Inflammatory macrophage treated with lipopolysaccharide for 4 hours (primary cell): ENCODE data around the gene EME2.
"Not testable (repeated sequence)": the region's sequence is repeated elsewhere in the genome, so short reads cannot be mapped to it uniquely, and the experiment has no call there.

Experiments used
- DNase-seq: peaks from one replicate; pipeline ENCODE4 v3.0.0-alpha.2; 2020

The EME2 gene

DNA sequence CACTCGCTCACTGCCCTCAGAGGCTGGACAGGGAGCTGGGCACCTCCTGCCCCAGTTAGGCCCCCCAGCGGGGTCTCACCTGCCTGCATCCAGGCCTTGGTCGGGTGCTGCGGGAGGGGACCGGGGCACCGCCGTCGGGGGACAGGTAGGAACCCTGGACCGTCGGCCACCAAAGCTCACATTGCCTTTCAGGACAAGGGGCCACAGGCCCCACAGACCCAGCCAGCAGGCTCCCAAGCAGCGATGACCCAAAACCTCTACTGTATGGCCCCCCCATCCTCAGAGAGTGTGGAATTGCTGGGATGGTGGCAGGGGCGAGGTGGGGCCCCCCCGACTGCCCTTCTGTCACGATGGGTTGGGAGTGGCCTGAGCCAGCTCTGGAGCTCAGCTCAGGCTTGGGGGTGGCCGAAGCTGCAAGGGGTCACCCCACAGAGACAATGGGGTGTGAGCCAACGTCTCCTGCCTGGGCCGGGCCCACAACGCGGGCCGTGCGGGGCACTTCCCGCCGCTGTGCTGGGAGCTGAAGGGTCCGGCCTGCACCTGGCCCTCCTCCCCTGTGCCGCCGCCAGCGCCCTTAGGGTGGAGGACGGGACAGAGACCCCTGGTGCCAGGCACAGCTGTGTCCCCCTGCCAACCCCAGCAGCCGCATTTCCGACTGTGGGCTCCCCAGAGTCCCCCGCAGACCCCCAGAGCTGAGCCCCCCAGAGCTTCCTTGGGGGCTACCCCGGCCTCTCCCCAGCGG, 20.4 kb downstream of the EME2 start:
- DNase-seq: no peak

DNA sequence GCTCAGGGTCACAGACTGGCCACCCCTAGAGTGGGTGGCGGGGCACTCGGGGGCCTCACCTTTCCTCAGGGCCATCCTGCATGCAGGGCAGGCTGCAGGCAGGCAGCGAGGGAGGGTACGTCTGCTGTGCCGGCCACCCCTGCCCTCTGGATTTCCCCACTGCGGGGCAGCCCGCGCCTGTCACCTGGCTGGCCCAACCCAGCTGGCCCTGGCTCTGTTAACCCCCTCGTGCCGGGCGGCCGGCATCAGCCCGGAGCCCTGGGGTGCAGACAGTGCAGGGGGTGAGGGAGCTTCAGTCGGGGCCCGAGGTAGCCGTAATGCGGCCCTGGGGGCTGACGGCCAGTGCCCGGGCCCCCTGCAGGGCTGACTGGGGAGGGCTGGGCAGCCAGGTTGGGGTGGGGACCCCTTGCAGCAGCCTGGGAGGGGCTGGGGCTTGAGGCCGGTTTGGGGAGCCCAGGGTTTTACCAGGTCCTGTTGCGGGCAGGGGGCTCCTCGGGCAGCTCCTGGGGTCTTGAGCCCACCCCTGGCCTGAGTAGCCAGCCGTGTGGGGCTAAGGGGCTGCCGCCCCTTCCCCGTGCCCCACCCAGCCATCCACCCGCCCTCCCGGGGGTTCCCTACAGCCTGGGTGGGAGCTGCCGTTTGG, 21.1 kb downstream of the EME2 start, which contains the start of gene IGFALS:
Gene IGFALS (minus strand): TSS at position 128 of the 643 bp plus-strand sequence. CDS start 53 bp downstream, at position 75.
- DNase-seq: no peak

DNA sequence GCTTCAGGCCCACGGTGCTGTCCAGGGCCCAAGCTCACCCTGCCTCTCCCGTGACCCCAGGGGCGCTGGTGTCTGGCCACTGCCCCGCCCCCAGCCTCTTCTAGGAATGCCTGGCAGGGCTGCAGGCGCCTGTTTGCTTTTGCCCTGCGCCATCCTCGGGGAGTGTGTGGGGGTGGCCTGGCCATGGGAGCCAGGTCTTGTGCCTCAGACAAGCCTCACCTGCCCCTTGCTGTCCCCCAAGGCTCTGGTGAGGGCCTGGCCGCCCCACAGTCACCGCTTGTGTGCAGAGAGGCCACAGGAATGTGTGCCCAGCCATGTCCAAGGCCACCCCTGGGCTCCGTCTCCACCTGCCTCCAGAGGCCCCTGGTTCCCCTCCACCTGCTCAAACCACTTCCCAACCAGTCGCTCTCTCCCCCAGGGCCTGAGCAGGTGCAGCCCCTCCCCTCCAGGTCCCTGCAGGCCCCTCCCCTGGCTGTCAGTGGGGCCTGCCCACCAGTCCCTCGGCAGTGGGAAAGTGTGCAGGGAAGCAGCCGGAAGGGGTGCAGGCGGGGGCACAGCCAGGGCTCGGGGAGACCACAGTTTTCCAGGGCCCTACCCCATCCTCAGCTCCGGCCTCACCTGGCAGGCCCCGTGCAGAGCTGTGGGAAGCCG, 21.7 kb downstream of the EME2 start:
- no peak for DNase-seq

DNA sequence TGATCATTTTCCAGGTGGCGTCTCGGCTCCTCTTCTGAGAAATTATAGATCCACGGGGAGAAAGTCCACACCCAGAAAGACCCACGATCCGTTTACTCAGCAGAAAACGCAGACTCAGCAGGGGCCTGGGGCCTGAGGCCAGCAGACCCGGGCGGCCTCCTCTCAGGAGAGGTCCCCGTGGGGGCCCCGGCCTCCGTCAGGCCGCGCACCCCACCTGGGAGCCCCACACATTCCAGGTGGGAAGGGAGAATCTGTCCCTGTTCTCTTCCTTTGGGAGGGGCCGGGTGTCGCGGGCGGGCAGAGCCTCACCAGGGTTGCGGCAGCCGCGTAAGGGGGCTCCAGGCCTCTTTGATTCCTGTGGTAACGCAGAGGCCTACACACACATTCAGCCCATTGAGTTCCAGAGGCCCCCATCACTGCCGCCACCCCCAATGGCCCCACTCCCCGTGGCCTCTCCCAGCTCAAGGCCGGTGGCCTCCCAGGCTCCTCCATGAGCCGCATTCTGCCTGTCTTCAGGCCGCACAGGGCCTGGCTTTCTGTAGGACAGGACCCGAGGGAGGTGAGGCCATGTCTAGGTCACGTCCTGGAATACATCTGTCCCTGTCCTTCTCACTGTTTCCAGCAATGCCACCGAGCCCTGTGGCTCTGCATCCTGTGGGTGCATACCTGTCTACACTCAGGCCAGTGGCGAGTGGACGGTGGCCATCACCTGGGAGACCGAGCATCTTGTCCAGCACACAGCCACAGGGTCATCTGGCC, 22.5 kb downstream of the EME2 start:
- no peak for DNase-seq

DNA sequence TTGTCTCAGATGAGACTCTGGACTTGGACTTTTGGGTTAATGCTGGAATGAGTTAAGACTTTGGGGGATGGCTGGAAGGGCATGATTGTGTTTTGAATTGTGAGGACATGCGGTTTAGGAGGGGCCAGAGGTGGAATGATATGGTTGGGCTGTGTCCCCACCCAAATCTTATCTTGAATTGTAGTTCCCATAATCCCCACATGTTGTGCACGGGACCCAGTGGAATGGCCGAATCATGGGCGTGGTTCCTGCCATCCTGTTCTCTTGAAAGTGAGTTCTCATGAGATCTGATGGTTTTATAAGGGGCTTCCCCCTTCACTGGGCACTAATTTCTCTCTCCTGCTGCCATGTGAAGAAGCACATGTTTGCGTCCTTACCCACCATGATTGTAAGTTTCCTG, 26.7 kb downstream of the EME2 start:
- not testable (repeated sequence) for DNase-seq

DNA sequence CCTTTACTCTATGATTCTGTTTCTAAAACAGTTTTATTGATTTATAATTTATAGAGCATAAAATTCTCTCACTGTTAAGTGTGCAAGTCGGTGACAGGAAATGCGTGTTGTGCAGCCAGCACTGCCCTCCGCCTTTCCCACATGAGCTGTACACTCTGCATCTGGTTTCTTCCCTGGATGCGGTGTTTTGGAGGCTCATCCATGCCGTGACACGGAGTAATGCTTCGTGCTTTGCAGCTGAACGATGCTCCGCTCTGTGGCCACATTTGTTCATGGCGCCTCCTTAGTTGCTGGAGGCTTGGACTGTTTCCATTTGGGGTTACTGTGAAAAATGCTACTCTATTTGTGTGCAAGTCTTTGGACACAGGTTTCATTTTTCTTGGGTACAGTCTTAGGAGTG, 28.1 kb downstream of the EME2 start:
- DNase-seq: no peak

DNA sequence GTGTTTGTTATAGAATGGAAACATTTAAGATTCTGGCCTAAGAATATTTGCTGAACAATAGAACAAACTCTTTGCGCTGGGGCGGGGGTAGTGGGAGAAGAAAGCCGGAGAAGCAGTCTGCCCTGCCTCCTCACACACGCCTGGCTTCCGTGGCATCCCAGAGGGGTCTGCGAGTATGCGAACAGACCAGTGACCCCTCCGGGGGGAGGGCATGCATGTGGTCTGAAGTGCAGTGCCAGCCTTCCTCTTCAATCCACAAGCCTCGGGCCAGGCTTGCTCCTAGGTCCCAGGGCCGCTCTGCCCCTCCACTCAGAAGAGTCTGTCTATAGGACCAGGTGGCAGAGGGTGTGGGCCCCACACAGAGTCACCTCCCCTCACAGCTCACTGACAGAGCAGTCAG, 35.0 kb downstream of the EME2 start:
- DNase-seq: no peak

DNA sequence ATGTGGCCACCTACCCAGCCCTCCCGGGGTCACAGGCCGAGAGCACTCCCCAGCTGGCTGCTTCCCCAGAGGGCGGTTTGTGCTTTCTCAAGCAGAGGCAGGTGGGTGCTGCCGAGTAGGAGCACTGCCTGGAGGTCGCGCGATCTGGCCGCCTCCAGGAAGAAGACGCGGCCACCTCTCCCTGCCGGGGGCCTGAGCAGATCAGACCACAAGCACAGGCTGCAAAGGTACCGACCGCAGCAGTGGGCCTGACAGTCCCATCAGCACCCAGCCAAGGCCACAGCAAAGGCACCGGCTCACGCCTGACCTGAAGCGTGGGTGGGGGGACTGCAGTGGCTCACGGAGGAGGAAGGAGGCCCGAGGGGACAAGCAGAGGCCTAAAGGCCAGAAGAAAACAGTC, 36.1 kb downstream of the EME2 start:
- DNase-seq: no peak

DNA sequence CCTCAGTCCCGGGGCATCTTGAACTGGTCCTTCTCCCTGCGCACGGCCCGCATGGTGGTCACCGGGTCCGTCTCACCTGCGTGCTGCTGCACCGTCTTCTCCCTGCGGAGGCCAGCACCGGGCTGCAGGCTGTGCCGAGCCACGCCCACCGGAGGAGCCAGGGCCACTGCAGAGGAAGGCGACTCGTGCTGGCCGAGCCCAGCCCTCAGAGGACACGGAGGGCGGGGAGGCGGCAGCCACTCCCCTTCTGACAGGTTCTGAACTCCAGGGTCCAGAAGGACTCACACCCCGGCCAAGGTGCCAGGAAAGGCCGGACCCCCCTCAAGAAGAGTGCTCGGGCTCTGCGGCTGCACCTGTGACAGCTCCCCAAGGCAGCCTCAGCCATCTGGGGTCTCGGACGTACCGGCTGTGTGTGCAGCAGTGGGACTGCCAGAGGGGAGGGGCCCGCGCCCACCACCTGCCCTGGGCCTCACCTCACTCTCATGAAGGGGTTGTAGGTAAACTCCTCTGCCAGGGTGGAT, 36.7 kb downstream of the EME2 start:
- no peak for DNase-seq

DNA sequence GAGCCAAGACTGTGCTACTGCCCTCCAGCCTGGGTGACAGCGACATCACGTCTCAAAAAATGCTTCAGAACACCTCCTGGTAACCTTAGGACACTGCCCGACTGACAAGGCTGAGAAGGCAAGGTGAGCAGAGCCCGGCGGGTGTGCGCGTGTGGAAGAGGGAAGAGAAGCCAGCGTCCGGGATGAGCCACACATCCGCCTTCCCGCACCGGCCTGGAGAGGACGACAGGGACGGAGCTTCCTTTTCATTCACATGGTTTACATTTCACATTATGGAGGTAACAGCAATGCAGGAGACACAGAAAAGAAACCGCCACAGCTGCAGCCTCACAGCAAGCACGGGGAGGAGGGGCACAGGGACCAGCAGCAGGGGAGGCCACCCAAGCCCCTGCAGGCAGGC, 37.5 kb downstream of the EME2 start:
- no peak for DNase-seq

DNA sequence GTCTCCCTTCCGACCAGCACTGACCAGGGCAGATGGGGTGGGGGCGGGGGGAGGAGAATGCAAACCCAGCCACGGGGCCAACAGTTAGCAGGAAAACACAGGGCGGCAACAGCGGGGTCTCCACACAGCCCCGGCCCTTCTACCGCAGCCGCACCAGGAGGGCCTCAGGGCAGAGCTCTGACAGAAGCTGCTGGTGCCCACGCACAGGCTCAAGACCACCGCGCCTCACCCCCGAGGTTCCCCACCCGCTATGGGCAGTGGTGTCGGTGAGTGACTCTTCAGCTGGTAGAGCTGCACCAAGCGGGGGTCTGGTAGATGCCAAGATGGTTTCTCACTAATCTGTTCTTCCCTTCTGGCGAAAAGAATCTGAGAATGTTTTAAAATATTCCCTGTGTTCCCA, 37.9 kb downstream of the EME2 start:
- DNase-seq: no peak

DNA sequence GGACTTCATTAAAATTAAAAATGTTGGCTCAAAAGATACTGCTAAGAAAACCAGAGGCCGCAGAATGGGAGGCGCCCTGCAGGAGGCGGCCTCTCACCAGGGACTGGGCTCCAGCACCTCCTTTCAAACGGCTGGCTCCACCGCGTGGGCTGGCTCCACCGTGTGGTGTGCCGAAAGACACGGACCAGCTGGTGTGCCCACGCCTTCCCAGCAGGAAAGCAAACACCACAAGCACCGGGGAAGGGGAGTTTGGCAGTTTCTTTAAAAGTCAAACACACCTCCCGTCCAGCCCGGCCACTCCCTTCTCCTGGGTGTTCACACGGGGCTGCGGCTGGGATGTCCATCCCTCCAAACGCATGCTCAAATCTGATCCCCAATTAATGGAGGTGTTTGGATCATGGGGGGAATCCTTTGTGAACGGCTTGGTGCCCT, 40.1 kb downstream of the EME2 start:
- DNase-seq: peak; percentile 60

DNA sequence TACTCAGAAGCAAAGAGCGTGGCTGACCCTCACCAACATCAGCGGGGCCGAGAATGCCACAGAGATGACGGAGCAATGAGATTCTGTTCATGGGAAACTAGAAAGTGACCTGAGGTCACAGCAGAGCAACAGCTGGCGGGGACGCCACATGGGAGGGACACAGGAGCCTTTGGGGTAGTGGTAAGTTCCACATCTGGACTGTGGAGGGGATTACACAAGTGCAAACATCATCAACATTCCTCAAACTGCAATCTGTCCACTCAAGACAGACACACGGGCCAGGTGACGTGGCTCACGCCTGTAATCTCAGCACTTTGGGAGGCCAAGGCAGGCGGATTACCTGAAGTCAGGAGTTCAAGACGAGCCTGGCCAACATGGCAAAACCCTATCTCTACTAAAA, 42.9 kb downstream of the EME2 start:
- DNase-seq: no peak

DNA sequence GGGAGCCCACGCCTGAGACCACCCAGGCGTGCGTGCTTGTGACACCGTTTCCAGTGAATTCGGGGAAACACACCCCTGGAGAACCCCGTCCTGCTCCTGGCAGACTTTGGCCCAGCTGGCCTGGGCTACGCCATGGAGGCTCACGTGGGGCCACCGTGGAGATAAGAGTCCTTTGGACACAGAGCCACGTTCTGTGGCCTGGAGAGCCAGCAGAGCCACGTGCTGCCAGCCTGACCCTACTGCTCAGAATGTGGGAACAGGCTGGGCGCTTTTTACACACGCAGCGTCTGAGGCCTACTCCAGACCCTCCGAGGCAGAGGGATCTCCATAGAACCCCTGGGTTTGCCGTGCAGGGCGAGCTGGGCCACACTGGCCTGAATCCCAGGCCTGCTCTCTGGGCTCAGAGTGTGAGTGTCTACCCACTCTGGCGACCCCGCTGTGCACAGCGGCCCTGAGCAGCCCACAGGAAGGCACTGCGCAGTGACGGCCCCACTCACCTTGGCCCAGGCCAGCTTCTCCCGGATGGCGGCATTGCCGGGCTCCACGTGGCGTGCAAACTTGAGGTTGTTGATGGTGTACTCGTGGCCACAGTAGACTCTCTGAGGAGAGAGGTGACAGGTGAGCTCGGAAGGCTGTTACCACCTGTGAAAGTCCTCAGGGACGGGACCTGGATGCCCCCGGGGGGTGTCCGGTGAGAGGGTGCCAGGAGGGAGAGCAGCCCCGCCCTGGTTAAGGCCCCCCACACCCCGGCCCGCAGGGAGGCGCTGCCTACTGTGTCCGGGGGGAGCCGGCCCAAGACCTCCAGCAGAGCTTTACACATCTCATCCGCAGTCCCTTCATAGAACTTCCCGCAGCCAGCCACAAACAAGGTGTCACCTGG, 44.0 kb downstream of the EME2 start:
- no peak for DNase-seq

DNA sequence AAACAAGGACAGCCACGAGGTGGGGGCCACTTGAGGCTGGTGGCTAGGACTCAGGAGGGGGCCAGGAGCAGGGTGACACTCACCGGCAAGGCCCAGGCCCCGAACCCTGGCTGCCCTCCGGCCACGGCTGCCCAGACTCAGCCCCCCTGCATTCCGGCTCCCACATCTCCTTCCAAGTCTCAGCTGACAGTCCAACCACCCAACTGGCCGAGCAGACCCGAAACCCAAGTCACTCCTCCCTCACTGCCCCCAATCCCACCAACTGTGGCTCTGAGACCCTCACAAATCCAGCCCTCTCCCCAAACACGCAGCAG, 44.6 kb downstream of the EME2 start:
- no peak for DNase-seq

DNA sequence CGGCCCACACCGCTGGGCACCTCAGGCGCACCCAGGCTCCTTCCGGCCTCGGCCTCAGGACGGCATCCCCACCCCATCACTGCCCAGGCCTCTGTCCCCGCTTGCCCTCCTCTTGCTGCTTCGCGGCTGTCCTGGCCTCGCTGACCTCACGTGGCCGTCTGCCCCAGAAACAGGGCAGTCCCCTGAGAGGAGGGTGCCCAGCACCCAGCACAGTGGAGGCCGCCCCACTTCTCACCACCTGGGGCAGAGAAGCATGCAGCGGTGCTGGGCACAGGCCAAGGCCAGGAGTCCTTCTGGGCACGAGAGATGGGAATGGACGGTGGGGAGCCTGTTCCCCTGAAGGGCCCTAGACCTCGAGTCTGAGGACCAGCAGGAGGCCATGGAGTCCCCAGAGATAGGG, 45.1 kb downstream of the EME2 start:
- DNase-seq: no peak

DNA sequence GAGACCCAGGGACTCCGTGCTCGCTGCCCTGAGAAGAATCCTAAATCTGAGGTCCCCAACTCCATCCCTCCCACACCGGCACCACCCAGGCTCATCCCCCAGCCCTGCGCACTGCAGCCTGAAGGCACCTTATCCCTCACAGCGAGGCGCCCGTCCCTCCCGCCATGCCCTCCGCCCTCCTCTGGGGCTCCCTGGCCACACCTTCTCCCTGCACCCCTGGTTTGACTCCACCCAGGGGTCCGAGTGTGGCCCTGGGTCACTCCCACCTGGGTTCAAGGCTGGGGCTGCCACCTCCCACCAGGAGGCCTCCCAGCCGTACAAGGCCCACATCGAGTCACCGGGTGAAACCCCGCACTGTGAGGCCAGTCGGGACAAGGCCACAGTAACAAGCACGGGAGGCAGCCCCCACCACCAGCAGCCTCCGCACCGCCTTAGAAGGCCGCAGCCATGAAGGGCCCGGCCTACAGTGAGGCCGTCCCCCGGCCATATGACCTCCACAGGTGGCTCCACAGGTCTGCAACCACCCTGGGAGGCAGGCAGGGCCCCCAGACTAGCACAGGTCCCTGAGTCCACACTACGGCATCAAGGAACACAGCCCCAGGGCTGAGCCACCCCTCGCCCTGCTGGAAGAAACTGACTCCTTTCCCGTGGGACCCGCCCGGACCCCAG, 45.7 kb downstream of the EME2 start:
- DNase-seq: no peak

DNA sequence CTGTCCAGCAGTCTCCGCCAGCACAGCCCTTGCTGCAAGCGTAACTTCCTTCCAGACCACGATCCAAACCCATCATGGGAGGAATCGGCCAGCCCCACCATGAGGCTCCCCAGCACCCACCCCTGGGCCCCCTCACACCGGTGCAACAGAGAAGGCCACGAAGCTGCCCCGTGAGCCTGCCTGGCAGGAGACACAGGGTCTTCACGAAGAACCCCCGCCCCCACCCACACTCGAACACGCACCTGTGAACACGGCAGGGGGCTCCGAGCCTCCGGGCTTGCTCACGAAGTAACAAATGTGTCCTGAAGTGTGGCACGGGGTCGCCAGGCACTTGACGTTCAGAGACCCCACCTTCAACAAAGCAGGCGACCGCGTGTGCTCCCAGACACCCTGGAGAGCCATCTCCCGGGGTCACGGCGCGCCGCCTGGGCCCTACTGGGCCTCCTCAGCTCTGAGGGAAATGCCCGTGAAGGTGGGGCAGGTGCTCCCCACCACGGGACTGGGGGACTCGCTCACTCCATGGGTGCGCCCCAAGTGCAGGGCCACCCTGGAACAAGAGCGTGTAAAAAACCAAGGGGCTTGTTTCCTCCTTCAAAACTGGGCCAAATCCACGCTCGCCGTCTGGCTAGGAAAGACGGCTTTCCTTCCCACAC, 46.4 kb downstream of the EME2 start:
- no peak for DNase-seq

DNA sequence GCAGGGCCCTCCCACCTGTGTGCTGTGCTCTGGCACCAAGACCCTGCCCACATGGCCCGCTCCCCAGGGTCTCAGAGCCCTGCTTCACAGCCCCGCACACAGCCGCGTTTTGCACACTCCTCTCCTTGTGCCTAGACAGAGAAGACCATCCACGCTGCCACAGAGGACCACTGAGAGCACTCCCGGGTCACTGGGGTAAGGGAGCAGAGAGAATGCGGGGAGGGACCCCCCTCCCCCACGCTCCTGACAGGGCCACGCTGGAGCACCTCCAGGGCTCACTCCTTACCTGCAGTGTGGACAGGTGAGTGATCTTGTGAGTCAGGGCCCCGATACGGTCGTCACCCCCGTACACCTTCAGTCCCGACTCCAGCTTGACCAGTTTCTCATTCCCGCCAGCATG, 47.0 kb downstream of the EME2 start:
- no peak for DNase-seq

DNA sequence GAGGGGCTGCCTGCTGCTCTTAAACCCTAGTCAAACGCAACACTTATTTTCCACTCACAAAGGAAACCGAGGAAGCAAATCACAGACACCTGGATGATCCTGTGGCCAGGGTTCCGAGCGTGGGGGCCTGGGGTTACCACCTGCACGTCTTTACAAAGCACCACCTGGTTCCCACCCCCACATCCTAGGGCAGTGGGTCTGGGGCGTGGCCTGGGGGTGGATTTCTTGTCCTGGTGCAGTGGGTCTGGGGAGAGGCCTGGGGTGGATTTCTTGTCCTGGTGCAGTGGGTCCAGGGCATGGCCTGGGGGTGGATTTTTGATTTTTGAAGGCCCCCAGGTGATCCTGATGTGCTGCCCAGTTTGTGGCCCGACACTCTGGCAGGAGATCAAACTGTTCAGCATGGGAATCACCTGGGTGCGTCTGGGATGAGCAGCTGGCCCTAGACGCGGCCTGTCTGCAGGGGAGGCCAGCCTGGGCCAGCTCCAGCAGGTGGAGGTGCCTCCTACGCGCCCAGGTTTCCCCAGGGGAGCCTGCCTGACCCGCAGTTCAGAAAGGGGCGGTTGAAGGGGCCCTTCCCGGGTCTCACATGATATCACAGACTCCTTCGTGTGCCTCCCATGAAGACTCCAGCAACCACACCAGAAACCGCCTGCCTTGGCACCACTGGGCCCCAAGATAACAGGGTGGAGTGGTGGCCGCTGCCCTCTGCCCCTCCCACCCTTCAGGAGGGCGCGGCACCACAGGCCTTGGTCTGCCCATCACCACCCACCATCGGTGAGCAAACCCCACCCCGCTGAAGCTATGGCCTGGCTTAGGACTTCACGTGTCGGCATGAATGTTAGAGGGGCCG, 47.7 kb downstream of the EME2 start:
- no peak for DNase-seq
